Activated B cell treated with CpG ODN at 0.5 μM for 24 hours (primary cell): ENCODE measurements around the gene ZNRF4. TPM values are rescaled to one million over a fixed set of nuclear protein-coding genes. Genes with fewer than 3 reads are reported as not detected.

ENCODE experiments used
- ATAC-seq: fragments of 200-7000 bp; cut with Tn5 transposase; one replicate; pipeline ENCODE4 v1.10.0; 2021; ENCODE audit warnings: low read depth, mild to moderate bottlenecking, moderate library complexity
- CTCF ChIA-PET: fragments of 350-600 bp; sonication (Branson Sonifier 250); formaldehyde crosslinking; loops from one replicate; lab custom pipeline; 2021; ENCODE audit warnings: antibody characterized with exemption; lab: Charles Lee
- POLR2A ChIA-PET: fragments of 350-600 bp; sonication (Branson Sonifier 250); formaldehyde crosslinking; loops from one replicate; lab custom pipeline; 2021; ENCODE audit warnings: antibody characterized with exemption; lab: Charles Lee
- DNase-seq: peaks from one replicate; pipeline ENCODE4 v3.0.0; 2022
- H3K27ac Mint-ChIP-seq: one replicate; pipeline ENCODE4 v1.8.0; 2020; ENCODE audit warnings: mixed read lengths
- H3K27me3 Mint-ChIP-seq: one replicate; pipeline ENCODE4 v1.8.0; 2021; ENCODE audit warnings: mixed read lengths
- H3K36me3 Mint-ChIP-seq: one replicate; pipeline ENCODE4 v1.8.0; 2021; ENCODE audit warnings: low read depth, mixed read lengths
- H3K4me1 Mint-ChIP-seq: one replicate; pipeline ENCODE4 v1.8.0; 2021; ENCODE audit warnings: mixed read lengths
- H3K4me3 Mint-ChIP-seq: one replicate; pipeline ENCODE4 v1.8.0; 2020; ENCODE audit warnings: mild to moderate bottlenecking, mixed read lengths
- H3K9me3 Mint-ChIP-seq: one replicate; pipeline ENCODE4 v1.8.0; 2020; ENCODE audit warnings: mixed read lengths
- intact Hi-C: fragments of 100-400 bp; cut with micrococcal nuclease; formaldehyde crosslinking; loops from one replicate; pipeline ENCODE4 v1.15.1; 2024
- total RNA-seq: library from RNA; stranded (reverse); gene quantifications from 2 replicates; pipeline ENCODE4 v1.2.3, GENCODE V29; 2022
- TF ChIP-seq, protein P1 (sequence below): fragments of 200-600 bp; IDR thresholded peaks from one replicate; pipeline ENCODE4 v1.8.0; 2022; ENCODE audit warnings: antibody characterized with exemption, mild to moderate bottlenecking

The ZNRF4 gene
- total RNA-seq, 1 donor from 2014 or later: not detected

DNA sequence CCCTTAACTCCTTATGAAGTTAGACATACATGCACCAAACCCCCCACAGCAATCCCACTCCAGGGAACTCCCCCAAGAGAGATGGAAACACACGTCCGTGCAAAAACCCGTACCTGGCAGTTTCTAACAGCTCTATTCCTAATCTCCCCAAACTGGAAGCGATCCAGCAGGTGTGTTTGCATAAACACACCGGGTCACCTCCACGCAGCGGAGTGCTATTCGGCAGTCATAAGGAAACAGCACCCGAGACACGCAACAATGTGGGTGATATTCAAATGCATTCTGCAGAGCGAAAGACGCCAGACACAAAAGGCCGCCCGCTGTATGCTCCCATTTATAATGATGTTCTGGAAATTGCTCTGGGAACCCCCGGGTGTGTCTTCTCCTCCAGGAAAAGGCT, 6.8 kb upstream of the ZNRF4 start:
- Mint-ChIP-seq H3K4me1 (no peaks in the 10 kb centered on the region), H3K36me3 (no peaks in the 10 kb centered on the region), H3K4me3 (no peak overlapping the region), H3K27ac (no peak overlapping the region), H3K9me3 (peaks cover 4% of the 10 kb centered on the region), H3K27me3 (peaks cover 16% of the 10 kb centered on the region)
- POLR2A ChIA-PET: no interaction called here
- CTCF ChIA-PET: no interaction called here
- ATAC-seq (no peak), DNase-seq (no peak)
- TF ChIP-seq, protein P1, sequence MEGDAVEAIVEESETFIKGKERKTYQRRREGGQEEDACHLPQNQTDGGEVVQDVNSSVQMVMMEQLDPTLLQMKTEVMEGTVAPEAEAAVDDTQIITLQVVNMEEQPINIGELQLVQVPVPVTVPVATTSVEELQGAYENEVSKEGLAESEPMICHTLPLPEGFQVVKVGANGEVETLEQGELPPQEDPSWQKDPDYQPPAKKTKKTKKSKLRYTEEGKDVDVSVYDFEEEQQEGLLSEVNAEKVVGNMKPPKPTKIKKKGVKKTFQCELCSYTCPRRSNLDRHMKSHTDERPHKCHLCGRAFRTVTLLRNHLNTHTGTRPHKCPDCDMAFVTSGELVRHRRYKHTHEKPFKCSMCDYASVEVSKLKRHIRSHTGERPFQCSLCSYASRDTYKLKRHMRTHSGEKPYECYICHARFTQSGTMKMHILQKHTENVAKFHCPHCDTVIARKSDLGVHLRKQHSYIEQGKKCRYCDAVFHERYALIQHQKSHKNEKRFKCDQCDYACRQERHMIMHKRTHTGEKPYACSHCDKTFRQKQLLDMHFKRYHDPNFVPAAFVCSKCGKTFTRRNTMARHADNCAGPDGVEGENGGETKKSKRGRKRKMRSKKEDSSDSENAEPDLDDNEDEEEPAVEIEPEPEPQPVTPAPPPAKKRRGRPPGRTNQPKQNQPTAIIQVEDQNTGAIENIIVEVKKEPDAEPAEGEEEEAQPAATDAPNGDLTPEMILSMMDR: no peak
- intact Hi-C loops: no loop called here

DNA sequence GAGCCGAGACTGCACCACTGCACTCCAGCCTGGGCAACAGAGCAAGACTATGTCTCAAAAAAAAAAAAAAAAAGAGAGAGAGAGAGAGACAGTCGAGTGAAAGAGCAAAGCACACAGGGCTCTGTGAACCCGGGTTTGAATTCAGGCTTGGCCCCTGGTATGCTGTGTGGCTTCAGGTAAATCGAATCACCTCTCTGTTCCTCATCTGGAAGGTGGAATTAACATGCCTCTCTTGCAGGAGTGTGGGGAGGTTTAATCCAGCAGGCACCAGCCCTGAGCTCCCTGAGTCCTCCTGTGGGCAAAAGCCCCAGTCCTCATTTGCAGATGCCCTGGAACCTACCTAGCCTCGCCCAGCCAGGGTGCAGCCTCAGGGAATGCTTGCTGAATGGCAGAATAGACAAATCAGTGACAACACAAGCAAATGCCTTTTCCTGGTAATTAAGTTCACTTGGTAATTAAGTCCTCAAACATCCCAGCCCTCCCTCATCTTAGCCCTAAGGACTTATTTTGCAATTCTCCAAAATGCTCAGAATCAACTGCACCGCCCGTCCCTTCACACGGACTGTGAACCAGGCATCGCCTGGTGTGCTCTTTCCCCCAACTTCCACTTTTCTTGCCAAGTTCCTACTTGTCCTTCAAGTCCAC, 4.6 kb upstream of the ZNRF4 start:
- TF ChIP-seq, protein P1: no peak
- ChIA-PET POLR2A (no interaction called here), CTCF (no interaction called here)
- no peak overlapping the region for H3K27ac Mint-ChIP-seq
- intact Hi-C loops: no loop called here
- H3K36me3 Mint-ChIP-seq: no peaks in the 10 kb centered on the region
- peaks cover 12% of the 10 kb centered on the region for H3K27me3 Mint-ChIP-seq
- no peak overlapping the region for H3K4me3 Mint-ChIP-seq
- no peak for DNase-seq
- ATAC-seq: no peak
- H3K4me1 Mint-ChIP-seq: no peaks in the 10 kb centered on the region
- H3K9me3 Mint-ChIP-seq: peaks cover 4% of the 10 kb centered on the region

DNA sequence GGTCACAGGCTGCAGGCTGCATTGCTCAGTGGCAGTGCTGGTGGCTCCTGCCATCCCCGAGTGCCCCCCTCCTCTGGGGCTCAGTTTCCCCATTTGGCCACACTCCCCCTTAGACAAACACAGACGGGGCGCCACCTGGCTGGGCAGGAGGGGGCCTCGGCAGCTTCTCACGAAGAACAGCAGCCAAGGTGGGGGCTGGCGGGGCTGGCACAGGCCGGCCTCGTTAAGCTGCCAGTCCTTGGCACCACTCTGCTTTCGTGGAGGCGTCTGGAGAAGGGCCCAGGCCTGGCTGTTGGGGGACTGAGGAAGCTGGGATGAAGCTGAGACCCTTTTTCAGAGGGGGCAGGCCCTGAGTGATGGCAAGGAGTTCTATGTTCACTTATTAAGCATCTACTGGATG, 3.7 kb upstream of the ZNRF4 start:
- intact Hi-C loops: no loop called here
- ChIA-PET POLR2A (no interaction called here), CTCF (no interaction called here)
- TF ChIP-seq, protein P1: no peak
- Mint-ChIP-seq H3K4me1 (no peaks in the 10 kb centered on the region), H3K4me3 (no peak overlapping the region), H3K27me3 (peaks cover 12% of the 10 kb centered on the region), H3K9me3 (peaks cover 4% of the 10 kb centered on the region), H3K27ac (no peak overlapping the region), H3K36me3 (no peaks in the 10 kb centered on the region)
- ATAC-seq (no peak), DNase-seq (no peak)

DNA sequence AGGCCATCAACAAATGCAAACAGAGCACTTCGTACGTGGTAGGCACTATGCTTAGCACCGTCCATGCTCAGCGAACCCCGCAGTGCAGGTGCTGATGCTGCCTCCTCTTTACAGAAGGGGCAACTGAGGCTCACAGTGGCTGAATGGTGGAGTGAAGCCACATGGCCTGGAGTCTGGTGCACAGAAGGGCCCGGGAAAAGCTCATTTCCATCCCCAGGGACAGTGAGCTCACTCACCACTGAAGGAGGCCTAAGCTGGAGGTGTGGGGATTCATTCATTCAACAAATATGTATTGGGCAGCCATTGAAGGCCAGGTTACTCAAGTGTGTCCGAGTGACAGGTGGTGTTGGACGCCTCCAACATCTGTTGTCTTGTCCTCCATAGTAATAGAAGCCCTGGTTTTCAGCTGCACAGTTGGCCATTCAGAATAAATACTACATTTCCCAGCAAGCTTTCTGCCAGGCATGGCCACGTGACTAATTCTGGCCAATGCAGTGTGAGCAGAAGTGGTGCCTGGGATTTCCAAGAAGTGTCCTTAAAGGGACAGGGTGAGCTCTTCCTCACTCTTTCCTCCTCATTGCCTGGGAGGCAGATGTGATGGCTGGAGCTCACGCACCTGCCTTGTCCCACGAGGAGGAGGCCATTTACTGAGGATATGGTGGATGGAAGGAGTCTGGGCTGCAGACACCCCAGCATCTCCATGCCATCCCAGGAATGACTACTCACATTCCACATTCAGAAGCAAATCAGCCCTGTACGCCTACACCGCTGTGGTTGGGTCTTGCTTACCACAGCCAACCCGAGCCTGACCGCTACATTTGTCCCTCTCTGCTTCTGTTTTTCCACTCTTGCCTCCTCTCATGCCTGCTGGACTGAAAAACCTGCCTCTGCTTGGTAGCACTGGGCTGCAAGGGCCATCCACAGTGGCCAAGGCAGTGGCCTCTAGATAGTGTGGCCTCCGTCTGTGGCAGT, 2.3 kb upstream of the ZNRF4 start:
- H3K9me3 Mint-ChIP-seq: peaks cover 4% of the 10 kb centered on the region
- no peaks in the 10 kb centered on the region for H3K4me1 Mint-ChIP-seq
- H3K36me3 Mint-ChIP-seq: no peaks in the 10 kb centered on the region
- intact Hi-C loops: no loop called here
- ChIA-PET POLR2A (no interaction called here), CTCF (no interaction called here)
- ATAC-seq: no peak
- no peak overlapping the region for H3K4me3 Mint-ChIP-seq
- TF ChIP-seq, protein P1: no peak
- DNase-seq: no peak
- no peak overlapping the region for H3K27ac Mint-ChIP-seq
- peaks cover 10% of the 10 kb centered on the region for H3K27me3 Mint-ChIP-seq

DNA sequence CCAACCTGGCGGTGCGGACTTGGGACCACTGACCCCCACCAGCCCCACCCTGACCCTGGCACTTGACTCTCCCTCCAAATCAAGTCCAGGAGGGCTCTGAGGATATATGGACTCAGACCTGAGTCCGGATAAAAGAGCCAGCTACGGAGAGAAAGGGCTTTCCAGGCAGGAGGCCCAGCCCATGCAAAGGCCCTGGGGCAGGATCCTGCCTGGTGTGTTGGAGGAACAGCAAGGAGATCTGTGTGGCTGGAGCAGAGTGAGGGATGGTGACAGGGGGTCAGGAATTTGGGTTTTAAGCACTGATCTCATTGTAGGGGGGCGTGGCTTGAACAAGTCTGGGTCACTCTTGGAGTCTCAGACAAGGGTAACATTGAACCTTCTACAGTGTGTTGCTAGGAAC, 474 bp upstream of the ZNRF4 start:
- DNase-seq (no peak), ATAC-seq (no peak)
- POLR2A ChIA-PET: no interaction called here
- TF ChIP-seq, protein P1: no peak
- H3K9me3 Mint-ChIP-seq: peaks cover 4% of the 10 kb centered on the region
- intact Hi-C loops: no loop called here
- H3K27me3 Mint-ChIP-seq: peaks cover 3% of the 10 kb centered on the region
- H3K4me3 Mint-ChIP-seq: no peak overlapping the region
- H3K4me1 Mint-ChIP-seq: no peaks in the 10 kb centered on the region
- no peaks in the 10 kb centered on the region for H3K36me3 Mint-ChIP-seq
- H3K27ac Mint-ChIP-seq: no peak overlapping the region
- CTCF ChIA-PET: no interaction called here
